ENCODE data around the gene SCD5. TPM values are rescaled to one million over a fixed set of nuclear protein-coding genes. Genes with fewer than 3 reads are reported as not detected.

SCD5 gene
- total RNA-seq, 4 donors from 2014 or later, result 17.6 to 28.4 (median 22.9) TPM

- Histone ChIP-seq H3K36me3 (no peaks in the 10 kb centered on the region), H3K27ac (replicated peaks in 1 of 4) (peak overlapping the region in 1 of 4 donors; percentile 47), H3K4me3 (no peak overlapping the region), H3K27me3 (no peaks in the 10 kb centered on the region), H3K4me1 (peaks cover 15 to 79% (median 66%) of the 10 kb centered on the region in 4 donors), H3K9me3 (no peaks in the 10 kb centered on the region)
- WGBS, result 53% methylated on average over 9 of the region's 9 CpGs
- no peak for TF ChIP-seq POLR2AphosphoS5 (IDR thresholded peaks at IDR 0.05)
- TF ChIP-seq EP300 (IDR thresholded peaks at IDR 0.05), result no peak
- TF ChIP-seq CTCF (IDR thresholded peaks at IDR 0.05), result no peak
- TF ChIP-seq POLR2A (IDR thresholded peaks at IDR 0.05; ENCODE audit: low read depth), result no peak
- intact Hi-C loops (cut with DNase I), result no loop called here
- peak; percentile 74 for DNase-seq (ENCODE audit: extremely low spot score)
These were observed 13.7 kb downstream of the SCD5 start for GRCh38 chr4:82784681-82785610.

GRCh38 chr4:82782626-82783345 is 15.8 kb downstream of the SCD5 start:
- H3K4me1 ChIP-seq, result peaks cover 7 to 59% (median 50%) of the 10 kb centered on the region in 4 donors
- H3K9me3 ChIP-seq, result no peaks in the 10 kb centered on the region
- no peak overlapping the region for H3K27ac ChIP-seq (replicated peaks in 1 of 4)
- no peak for DNase-seq (ENCODE audit: extremely low spot score)
- no peak overlapping the region for H3K4me3 ChIP-seq
- no peaks in the 10 kb centered on the region for H3K36me3 ChIP-seq
- no peaks in the 10 kb centered on the region for H3K27me3 ChIP-seq
- WGBS, result 82% methylated on average over 5 of the region's 5 CpGs
- TF ChIP-seq EP300 (IDR thresholded peaks at IDR 0.05) (no peak), POLR2A (IDR thresholded peaks at IDR 0.05; ENCODE audit: low read depth) (no peak), POLR2AphosphoS5 (IDR thresholded peaks at IDR 0.05) (no peak), CTCF (IDR thresholded peaks at IDR 0.05) (no peak)
- intact Hi-C loops (cut with DNase I), result no loop called here

DNA sequence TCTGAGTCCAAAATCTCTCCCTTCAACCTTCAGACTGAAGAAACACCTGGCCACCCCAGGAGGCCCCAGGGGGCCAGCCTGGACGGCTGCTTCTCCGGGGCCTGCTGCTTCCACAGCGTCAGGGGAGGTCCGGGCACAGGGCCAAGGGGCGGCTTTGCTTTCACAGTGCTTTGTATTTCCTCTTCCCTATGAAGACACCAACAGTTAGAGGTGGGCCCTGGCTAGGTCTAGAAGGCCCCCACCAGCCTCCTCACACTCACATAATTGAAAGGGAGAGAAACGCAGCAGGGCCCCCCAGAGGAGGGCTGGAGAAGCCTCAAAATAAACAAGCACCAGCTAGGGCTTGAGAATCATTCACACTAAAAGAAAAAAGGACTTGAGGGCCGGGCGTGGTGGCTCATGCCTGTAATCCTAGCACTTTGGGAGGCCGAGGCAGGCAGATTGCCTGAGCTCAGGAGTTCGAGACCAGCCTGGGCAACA is 17.8 kb downstream of the SCD5 start:
- intact Hi-C loops (cut with DNase I), result no loop called here
- Histone ChIP-seq H3K4me1 (peaks cover 7 to 48% (median 32%) of the 10 kb centered on the region in 4 donors), H3K4me3 (no peak overlapping the region), H3K27me3 (no peaks in the 10 kb centered on the region), H3K9me3 (no peaks in the 10 kb centered on the region), H3K36me3 (no peaks in the 10 kb centered on the region), H3K27ac (replicated peaks in 1 of 4) (peak overlapping the region in 2 of 4 donors; percentile 1 to 15)
- WGBS, result 28% methylated on average over 10 of the region's 10 CpGs
- DNase-seq (ENCODE audit: extremely low spot score), result no peak
- TF ChIP-seq EP300 (IDR thresholded peaks at IDR 0.05) (no peak), POLR2AphosphoS5 (IDR thresholded peaks at IDR 0.05) (no peak), POLR2A (IDR thresholded peaks at IDR 0.05; ENCODE audit: low read depth) (no peak)

- Histone ChIP-seq H3K27ac (replicated peaks in 1 of 4) (peak overlapping the region in 1 of 4 donors; percentile 15), H3K4me1 (peaks cover 7 to 43% (median 27%) of the 10 kb centered on the region in 4 donors), H3K27me3 (no peaks in the 10 kb centered on the region), H3K36me3 (peaks cover 0 to 4% (median 0%) of the 10 kb centered on the region in 4 donors), H3K4me3 (no peak overlapping the region), H3K9me3 (no peaks in the 10 kb centered on the region)
- no peak for TF ChIP-seq POLR2A (IDR thresholded peaks at IDR 0.05; ENCODE audit: low read depth)
- TF ChIP-seq POLR2AphosphoS5 (IDR thresholded peaks at IDR 0.05), result no peak
- TF ChIP-seq EP300 (IDR thresholded peaks at IDR 0.05), result no peak
- TF ChIP-seq CTCF (IDR thresholded peaks at IDR 0.05), result no peak
- intact Hi-C loops (cut with DNase I), result no loop called here
- DNase-seq (ENCODE audit: extremely low spot score), result no peak
- WGBS, result 65% methylated on average over 1 of the region's 1 CpG
These were observed 18.3 kb downstream of the SCD5 start for GRCh38 chr4:82780170-82780751.

All from esophagus muscularis mucosa (tissue), 4 donors.